Ammon's horn (tissue), 1 donor: ENCODE data around the gene CBFA2T3.

Experiments used
- DNase-seq: peaks from one replicate; pipeline ENCODE4 v3.0.0-alpha.2; 2016; ENCODE audit warnings: low spot score

CBFA2T3 gene

DNA sequence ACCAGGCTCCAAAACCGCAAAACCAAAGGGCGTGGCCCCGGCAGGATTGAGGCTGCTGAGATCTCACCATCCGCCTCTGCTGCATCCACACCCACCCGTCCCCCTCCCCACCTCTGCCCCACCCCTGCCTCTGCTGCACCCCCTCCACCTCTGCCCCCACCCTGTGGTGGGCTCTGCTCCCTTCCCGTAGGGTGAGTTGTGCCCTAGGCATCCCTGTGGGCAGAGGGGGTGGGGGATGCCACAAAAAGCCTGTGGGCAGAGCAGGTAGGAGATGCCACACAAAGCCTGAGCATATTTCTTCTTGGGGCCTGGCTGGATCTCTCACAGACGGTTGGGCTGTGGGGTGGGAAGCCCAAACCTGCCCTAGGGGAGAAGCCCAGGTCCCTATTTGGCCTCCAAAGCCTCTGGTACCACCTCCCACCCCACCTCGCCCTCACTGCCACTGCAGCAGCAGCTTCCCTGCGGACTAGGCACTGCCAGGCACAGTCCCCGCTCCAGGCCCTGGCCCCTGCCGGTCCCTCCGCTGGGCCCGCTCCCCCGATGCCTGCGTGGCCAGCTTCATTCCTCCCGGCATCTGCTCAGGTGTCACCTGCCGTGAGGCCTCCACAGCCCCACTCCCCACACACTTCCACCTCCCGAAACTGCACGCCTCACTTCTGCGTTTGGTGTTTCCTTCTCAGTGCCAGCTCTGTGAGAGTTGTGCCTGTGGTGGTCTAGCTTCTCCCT, 99.3 kb downstream of the CBFA2T3 start:
- no peak for DNase-seq

DNA sequence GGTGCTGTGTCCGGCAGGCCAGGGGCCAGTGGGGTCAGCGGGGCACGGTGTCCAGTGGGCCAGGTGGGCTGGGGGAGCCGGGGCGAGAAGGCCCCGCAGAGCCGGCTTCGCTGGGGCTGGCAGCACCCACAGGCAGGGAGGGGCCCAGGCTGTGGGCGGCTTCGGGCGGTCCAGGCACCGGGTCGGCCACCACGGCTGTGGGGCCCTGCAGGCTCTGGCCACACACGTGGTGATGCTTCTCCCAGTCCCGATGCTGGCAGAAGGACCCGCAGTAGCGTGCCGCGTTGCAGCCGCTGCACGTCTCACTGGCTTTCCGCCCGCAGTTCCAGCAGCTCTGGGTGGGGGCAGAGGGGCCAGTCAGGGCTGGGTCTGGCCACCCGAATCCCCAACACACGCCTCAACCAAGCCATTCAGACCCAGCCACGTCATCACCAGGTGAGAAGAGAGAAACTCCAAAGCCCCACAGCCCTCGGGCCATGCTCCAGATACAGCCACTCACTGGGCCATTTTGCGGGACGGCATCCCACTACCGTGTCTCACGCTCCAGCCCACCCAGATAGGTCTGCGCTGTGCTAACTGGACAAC, 100.0 kb downstream of the CBFA2T3 start:
- DNase-seq, result no peak

DNA sequence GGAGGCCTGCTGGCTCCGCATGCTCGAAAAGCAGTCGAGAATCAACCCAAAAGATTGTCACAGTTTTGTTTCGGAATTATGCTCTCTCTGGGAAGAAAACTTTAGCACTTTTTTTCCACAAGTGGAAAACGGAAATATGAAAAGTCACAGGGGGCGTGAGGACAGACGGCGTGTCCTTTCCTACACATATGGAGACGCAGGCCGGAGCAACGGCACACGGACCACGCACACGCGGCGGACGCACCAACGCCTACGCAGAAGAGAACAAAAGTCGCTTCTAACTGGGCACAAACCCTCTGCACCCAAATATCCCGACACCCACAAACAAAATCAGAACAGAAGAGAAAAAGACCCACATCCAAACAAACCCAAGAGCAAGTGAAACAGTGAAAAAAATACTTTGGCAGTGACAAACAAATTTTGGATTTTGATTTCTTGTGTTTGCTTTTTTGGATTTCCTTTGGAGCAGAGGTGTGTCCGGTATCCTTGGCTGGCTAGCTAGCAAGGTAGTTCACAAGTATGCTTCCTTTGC, 101.2 kb downstream of the CBFA2T3 start:
- no peak for DNase-seq

DNA sequence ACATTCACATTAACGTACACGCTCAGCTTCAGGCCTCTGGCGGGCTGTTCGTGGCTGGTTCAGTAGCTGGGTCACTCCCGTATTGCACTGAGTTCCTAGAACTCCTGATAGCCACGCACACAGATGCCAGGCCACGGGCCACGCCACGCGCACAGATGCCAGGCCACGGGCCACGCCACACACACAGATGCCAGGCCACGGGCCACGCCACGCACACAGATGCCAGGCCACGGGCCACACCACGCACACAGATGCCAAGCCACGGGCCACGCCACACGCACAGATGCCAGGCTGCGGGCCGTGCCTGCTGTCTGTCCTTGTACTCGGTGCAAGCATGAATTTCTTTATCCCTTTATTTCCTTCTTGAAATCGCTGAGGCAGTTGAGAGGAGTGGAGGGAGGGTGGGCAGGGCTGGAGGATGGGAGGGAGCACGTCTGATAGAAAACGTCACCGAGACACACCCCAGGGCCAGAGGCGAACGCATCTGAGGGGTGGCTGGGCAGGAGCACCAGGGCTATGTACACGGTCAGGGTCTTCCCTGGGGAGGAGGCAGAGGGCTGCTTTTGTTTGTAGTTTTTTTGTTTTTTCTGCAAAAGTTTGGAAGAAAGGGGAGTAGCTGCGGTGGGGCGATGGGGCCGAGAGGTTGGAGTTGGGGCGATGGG, 101.9 kb downstream of the CBFA2T3 start:
- no peak for DNase-seq

DNA sequence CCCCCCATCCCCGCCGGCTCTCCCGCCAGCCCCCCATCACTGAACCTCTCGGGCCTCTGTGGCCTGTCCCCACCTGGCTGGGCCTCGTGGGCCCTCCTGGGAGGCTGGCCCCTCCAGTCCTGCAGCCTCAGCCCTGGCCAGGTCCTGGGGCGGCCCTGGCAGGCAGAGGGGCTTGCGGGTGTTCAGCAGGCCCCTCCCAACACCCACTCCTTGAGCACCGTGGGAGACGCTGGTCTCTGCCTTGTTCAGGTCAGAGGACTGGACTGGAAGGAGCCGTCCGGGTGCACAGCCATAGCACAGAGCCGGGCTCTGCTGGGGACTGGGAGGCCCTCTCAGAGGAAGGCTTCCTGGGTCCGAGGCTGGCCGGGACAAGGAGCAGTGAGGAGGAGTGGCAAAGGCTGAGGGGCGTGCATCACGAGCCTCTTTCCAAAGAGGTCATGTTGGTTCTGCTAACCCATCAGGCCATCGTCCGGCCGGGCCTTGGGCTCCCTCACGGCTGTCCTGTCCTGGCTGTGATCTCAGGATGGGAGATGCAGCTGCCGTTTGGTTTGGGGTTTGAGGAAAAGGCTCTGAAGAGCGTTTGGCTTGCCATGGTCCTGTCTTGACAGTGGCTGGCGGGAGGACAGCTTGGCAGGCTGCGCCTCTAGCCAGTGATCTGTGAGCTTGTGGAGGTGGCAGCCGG, 104.2 kb downstream of the CBFA2T3 start:
- DNase-seq, result no peak

DNA sequence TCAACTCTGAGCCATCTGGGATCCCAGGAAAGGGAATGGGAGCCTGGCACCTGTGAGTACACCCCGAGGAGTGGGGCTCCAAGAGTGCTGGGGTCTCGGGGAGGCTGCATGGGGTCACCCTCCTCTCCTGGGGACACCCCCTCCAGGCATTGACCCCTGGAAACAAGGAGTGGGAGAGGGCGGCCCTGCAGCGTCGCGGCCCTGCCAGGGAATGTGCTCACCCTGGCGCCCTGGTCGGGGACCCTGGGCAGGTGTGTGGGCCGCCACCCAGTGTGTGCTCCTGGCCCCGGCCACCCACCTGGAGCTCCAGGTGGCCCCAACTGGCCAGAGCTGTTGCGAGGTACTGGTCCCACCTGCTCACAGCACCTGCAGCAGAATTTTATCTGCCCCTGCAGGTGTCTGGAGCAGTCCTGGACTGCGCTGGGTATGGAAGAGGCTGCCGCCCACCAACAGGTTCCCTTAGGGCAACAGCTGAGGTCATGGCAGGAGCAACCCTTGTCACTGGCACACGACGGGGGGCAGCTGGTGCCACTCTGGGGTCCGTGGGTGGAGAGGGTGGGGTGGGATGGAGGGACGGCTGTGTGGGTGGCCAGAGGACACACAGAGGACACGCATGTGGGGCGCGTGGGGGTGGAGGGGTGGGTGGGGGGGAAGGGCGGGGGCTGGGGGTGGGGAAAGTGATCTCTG, 105.1 kb downstream of the CBFA2T3 start:
- DNase-seq, result no peak

DNA sequence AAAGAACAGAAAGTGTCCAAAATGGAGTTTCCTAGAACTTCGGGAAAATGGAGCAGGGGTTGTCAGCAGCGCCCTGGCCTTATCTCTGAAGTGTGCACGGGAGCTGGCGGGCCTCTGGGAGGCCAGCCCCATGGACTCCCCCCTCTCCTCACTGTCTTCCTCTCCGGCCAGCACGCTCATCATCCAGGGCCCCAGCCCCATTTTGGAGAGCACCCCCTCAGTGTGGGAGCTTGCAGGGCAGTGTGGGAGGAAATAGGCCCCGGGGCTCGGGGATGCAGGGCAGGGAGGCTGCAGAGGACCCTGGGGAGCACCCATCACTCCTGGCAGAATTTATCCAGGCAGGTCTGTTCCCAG, 105.7 kb downstream of the CBFA2T3 start:
- no peak for DNase-seq

DNA sequence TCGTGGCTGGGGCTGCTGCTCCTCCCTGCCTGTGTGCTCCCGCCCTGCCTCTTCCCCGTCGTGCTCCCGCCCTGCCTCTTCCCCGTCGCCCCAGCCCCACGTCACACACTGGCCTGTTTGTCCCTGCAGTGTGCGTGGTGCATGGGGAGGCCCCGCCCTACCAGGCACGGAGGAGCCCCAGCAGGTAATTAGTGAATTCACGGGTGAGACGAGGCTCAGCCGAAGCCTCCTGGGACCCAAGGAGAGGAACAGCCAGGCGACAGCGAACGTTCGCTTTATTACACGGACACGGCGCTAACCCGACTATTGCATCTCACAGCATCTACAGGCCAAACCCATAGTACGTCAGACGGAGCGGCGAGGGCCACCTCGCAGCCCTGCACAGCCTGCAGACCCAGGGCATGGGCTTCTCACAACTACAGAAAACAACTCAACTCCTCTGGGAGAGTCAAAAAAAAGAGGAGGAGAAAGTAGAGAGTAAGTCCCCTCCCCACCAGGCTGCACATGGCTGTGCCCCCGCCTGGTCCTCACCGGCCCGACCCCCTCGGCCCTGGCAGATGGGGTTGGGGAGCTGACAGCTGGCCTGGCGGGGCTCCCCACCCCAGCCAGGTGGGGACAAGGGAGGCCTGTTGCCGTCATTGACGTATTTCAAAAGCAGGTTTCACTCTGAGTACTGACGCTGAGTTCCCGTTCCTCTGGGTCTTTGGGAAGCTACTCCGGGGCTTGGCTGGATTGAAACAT, 106.2 kb downstream of the CBFA2T3 start:
- DNase-seq, result no peak

DNA sequence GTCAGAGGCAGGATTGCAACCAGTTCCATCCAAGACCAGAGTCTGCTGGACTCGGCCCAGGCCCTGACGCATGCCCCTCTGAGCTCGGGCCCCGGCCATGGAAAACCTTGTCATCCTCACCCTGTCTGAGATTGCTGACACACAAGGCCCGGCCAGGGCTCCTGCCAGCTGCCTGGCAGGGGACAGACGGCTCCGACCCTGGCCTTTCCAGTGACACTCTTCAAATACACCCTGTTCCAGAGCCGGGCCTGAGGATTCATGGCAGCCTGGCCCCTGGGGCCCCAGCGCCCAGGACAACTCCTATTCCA, 107.4 kb downstream of the CBFA2T3 start:
- DNase-seq, result no peak

DNA sequence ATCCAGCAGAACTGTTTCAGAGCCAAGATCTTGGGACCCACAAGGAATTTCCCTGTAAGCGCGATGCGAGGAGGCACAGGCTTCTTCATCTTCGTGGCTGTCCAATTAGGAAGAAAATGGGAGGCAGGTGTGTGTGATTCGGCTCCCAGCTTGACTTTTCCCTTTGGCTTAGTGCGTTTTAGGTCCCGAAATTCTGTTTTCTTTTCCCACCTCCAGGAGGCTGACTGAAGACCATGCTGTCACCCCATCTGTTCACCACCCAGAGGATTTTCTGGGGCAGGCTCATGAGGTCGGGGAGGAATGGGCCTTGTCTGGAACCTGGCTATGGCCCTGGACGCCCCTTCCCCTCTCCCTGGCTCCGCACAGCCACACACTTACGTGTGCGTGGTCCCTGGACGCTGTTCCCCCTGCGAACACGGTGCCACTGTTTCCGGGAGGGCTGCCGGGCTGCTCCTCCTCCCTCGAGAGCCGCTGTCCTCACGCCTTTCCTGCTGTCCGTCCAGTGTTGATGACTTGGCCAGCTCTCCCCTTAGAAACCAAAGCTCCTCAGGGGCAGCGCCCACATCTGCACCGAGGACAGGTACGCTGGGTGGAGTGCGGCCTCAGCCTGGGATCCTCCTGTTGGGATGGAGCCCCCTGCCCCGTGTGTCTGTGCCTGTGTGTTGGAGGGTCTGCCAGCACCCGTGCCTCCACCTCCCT, 107.9 kb downstream of the CBFA2T3 start:
- no peak for DNase-seq

DNA sequence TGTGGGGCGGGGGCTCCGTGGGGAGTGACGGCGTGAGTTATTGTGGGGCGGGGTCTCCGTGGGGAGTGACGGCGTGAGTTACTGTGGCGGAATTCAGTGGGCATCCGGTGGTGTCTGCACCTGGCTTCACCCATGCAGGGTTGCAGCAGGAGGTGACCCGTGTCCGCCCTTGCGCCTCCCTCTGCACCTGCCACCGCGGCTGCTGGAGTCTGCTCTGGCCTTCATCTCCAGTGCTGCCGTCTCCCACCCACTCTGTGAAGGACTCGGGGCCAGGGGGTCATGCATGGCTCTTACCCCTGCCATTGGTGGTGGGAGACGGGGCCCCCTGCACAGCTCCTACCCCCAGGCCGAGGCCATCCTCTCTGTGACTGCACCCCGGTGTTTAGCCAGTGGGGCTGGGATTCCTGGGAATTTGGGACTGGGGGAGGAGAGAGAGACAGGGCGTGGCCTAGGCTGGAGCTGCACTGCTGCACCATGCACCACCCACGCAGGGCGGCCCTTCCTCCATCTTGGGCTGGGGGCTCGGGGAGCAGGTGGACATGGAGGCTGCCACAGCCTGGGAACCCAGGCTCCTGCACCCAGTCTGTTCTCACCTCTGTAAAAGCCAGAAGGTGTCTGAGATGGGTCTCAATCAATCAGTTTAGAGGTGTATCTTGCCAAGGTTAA, 109.3 kb downstream of the CBFA2T3 start:
- DNase-seq, result no peak

DNA sequence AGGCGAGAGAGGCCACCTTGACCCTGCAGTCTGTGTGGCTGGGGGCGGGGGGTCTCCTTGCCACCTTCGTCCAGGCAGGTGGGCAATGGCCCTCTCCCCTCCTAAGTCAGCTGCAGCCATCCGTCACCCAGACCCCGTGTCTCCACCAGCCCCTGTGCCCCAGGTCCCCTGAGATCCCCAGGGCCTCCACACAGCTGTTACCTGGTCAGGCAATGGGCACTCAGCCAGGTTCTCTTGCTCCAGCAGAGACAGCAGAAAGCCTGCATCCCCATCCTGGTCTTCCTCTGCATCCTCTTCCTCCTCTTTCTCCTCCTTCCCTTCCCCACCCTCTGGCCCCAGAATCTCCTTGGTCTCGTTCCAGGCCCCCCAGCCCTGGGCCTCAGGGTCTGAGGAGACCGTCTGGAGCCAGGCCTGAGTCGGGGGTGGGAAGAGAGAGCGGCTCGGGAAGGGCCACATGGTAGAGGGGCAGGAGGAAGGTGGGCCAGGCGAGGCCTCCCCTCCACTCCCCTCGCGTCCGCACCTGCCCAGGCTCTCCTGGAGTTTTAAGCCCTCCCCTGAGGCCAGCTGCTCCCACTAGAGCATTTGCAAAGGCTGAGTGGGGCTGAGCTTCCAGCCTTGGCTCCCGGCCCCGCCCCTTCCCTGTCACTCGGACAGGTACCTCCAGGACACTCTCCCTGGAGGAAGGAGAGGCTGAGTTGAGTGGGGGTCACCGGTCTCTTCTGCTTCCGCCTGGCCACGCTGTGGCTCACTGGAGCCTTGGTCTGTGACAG, 110.7 kb downstream of the CBFA2T3 start, which contains the start of gene PABPN1L:
PABPN1L (minus strand) TSS at position 510 of the 770 bp plus-strand sequence; CDS start at position 456, 54 bp downstream.
- DNase-seq, result no peak

DNA sequence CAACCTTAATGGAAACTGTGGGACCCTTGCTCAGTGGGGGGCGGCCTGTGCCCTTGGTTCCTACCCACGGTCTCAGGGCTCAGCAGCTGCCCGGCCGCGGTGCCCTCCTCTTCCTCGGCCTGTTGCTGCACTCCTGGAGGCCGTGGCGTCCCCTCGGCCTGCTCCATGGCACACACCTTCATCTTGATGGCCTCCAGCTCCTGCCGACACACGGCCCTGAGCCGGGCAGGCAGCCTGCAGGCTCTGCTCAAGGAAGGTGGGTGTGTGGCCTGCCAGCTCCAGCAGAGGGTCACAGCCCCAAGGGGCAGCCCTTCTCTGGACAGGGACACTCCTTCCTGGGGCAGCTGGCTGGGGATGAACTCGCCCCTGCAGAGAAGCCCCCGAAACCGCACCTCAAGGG, 111.3 kb downstream of the CBFA2T3 start:
- no peak for DNase-seq

DNA sequence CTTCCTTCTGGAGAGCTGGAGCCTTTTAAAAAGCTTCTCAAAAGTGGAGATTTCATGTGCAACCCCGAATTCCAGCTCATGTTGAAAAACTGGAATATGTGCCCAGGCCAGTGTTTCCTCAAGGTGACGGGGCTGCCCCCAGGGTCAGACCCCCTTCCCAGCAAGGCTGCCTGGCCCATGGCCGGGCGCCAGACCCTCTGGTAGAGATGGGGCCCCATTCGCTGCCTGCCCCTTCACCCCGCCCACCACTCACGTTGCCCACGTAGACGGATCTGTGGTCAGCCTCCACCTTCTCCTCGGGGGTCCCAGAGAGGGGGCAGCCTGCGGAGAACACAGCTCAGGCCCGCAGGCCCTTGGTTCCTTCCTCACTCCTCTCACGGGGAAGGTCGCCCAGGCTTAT, 111.7 kb downstream of the CBFA2T3 start:
- no peak for DNase-seq

DNA sequence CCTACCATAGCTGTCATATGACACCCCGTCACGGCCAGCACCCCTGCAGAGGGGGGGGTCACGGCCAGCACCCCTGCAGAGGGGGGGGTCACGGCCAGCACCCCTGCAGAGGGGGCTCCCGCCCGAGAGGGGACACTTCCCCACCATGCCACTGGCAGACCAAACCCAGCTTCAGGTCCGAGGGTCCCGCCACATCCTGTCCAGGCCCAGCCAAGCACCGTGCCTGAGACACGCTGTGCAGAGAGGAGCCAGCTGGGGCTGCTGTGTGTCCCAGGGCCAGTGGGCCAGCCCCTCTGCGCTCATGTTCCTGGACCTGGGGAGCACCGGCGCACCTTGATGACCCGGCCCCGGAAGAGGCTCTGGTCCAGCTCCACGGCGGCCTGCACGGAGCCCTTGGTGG, 112.5 kb downstream of the CBFA2T3 start:
- no peak for DNase-seq

DNA sequence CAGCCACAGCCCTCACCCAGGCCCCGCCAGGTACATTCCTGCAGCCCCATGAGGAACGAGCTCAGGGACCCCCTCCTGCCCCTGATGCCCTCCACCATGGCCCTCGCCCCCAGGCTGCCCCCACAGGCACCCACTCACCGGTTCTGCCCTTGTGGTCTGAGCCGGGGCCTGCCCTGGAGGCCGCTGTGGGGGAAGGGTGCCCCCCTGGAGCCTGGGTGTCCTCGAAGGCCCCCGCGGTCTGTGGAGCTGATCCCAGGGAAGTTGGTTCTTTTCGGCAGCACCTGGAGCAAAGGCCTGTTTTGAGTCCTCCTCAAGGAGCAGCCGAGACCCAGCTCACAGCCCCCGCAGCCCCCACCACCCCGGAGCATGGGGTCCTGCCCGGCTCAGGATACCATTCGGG, 112.9 kb downstream of the CBFA2T3 start:
- DNase-seq, result no peak

DNA sequence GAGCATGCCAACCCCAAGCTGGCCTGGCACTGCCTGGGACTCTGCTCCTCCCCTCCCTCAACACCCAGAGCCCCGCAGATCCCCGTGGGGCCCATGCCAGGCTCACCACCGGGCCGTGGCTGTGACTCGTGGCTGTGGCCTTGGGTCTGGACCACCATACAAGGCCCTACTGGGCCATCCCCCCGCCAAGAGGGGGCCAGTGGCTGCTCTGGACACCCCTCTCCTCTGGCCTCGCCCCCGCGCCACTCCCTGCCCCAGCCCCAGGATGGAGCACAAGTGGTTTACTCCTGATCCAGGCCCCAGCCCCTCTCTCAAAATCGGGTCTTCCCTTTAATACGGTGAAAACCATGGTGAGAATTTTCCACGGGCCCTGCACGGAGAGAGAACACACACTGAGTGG, 113.6 kb downstream of the CBFA2T3 start:
- DNase-seq, result no peak

DNA sequence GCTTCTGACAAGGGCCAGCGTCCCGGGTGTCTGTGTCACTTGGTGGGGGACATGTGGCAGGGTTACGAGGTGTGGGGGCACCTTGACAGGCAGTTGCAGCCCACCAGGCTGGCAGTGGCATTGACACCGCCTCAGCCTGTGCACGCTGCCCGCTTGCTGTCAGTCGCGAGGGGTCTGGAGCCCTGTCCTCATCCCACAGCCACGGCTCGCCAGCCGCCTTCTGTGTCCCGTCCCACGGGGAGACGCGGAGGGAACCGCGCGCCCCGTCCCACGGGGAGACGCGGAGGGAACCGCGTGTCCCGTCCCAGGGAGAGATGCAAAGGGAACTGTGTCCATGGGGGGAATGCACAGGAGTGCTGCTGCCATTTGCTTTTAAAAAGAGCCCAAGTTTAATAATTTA, 114.0 kb downstream of the CBFA2T3 start:
- no peak for DNase-seq

DNA sequence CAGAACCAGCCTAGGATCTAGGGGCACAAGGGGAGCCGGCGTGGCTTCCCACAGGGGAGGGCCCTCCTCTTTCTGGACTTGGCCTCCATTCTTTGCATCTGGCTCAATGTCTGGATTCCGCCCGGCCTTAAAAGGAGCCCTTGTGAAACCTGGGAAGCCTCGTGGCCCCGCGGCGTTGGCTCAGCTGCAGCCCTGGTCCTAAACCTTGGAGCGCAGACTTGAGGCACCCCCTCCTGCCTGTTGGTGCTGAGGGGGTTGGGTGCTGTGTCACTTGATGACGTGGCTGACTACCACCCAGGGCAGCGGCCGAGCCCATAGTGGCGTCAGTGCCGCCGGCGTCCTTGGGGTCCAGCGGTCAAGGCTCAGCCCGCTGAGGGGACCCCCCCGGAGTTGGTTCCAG, 115.6 kb downstream of the CBFA2T3 start:
- no peak for DNase-seq
